ENCODE measurements around the gene CCND1. TPM values are rescaled to one million over a fixed set of nuclear protein-coding genes. Genes with fewer than 3 reads are reported as not detected.

CCND1 gene
- total RNA-seq, 1 donor from 2014 or later: 17.2 TPM

GRCh38 chr11:69666752-69667536 is 26.0 kb downstream of the CCND1 start:
- H3K4me1 Mint-ChIP-seq: peaks cover 6% of the 10 kb centered on the region
- H3K27ac Mint-ChIP-seq: no peak overlapping the region
- peaks cover 25% of the 10 kb centered on the region for H3K36me3 Mint-ChIP-seq (ENCODE audit: low read depth)
- DNase-seq: no peak
- no peaks in the 10 kb centered on the region for H3K9me3 Mint-ChIP-seq
- no peak overlapping the region for H3K4me3 Mint-ChIP-seq
- no peaks in the 10 kb centered on the region for H3K27me3 Mint-ChIP-seq
- intact Hi-C loops (cut with micrococcal nuclease): no loop called here

- no peaks in the 10 kb centered on the region for H3K9me3 Mint-ChIP-seq
- intact Hi-C loops (cut with micrococcal nuclease): no loop called here
- peaks cover 30% of the 10 kb centered on the region for H3K36me3 Mint-ChIP-seq (ENCODE audit: low read depth)
- H3K4me1 Mint-ChIP-seq: peaks cover 7% of the 10 kb centered on the region
- H3K27me3 Mint-ChIP-seq: no peaks in the 10 kb centered on the region
- H3K27ac Mint-ChIP-seq: no peak overlapping the region
- H3K4me3 Mint-ChIP-seq: no peak overlapping the region
- DNase-seq: no peak
Measured at GRCh38 chr11:69667619-69668604, 27.0 kb downstream of the CCND1 start.

GRCh38 chr11:69669486-69669885 is 28.5 kb downstream of the CCND1 start:
- no peak overlapping the region for H3K4me3 Mint-ChIP-seq
- no peak for DNase-seq
- H3K27me3 Mint-ChIP-seq: no peaks in the 10 kb centered on the region
- peaks cover 19% of the 10 kb centered on the region for H3K4me1 Mint-ChIP-seq
- H3K9me3 Mint-ChIP-seq: no peaks in the 10 kb centered on the region
- H3K27ac Mint-ChIP-seq: no peak overlapping the region
- peaks cover 28% of the 10 kb centered on the region for H3K36me3 Mint-ChIP-seq (ENCODE audit: low read depth)
- intact Hi-C loops (cut with micrococcal nuclease): no loop called here

GRCh38 chr11:69670158-69670845 is 29.3 kb downstream of the CCND1 start:
- Mint-ChIP-seq H3K9me3 (no peaks in the 10 kb centered on the region), H3K4me3 (no peak overlapping the region), H3K36me3 (ENCODE audit: low read depth) (peaks cover 24% of the 10 kb centered on the region), H3K4me1 (peaks cover 20% of the 10 kb centered on the region), H3K27ac (no peak overlapping the region), H3K27me3 (no peaks in the 10 kb centered on the region)
- intact Hi-C loops (cut with micrococcal nuclease): no loop called here
- DNase-seq: peak; percentile 88

GRCh38 chr11:69671734-69672465 is 30.9 kb downstream of the CCND1 start:
- Mint-ChIP-seq H3K27ac (no peak overlapping the region), H3K9me3 (no peaks in the 10 kb centered on the region), H3K4me3 (no peak overlapping the region), H3K27me3 (no peaks in the 10 kb centered on the region), H3K36me3 (ENCODE audit: low read depth) (peaks cover 24% of the 10 kb centered on the region), H3K4me1 (peaks cover 21% of the 10 kb centered on the region)
- DNase-seq: no peak
- intact Hi-C loops (cut with micrococcal nuclease): no loop called here

- Mint-ChIP-seq H3K9me3 (no peaks in the 10 kb centered on the region), H3K27ac (peak overlapping the region; percentile 85), H3K4me1 (peaks cover 21% of the 10 kb centered on the region), H3K27me3 (peaks cover 5% of the 10 kb centered on the region), H3K36me3 (ENCODE audit: low read depth) (peaks cover 18% of the 10 kb centered on the region), H3K4me3 (peak overlapping the region; percentile 96)
- intact Hi-C loops (cut with micrococcal nuclease): no loop called here
- DNase-seq: no peak
Measured at GRCh38 chr11:69674267-69674885, 33.4 kb downstream of the CCND1 start.

GRCh38 chr11:69674886-69675714 is 34.1 kb downstream of the CCND1 start, which contains the start of gene LTO1:
Gene LTO1 (minus strand): TSS chr11:69675353. CDS start chr11:69675239, 114 bp downstream.
- Mint-ChIP-seq H3K4me3 (peak within 1 kb of the TSS; percentile 96), H3K9me3 (no peaks in the 10 kb centered on the region), H3K27ac (peak within 1 kb of the TSS; percentile 92), H3K27me3 (peaks cover 5% of the 10 kb centered on the region), H3K36me3 (ENCODE audit: low read depth) (peaks cover 15% of the 10 kb centered on the region), H3K4me1 (peaks cover 20% of the 10 kb centered on the region)
- DNase-seq: peak; percentile 98
- intact Hi-C loops (cut with micrococcal nuclease): loop anchor here (1.0 kb wide), 3 partner anchors 529 to 627 kb away; partner anchors contain the start of genes PPFIA1 and TPCN2

GRCh38 chr11:69677749-69678148 is 36.8 kb downstream of the CCND1 start:
- DNase-seq: no peak
- intact Hi-C loops (cut with micrococcal nuclease): no loop called here
- Mint-ChIP-seq H3K4me3 (no peak overlapping the region), H3K4me1 (peaks cover 15% of the 10 kb centered on the region), H3K27ac (no peak overlapping the region), H3K27me3 (peaks cover 8% of the 10 kb centered on the region), H3K9me3 (no peaks in the 10 kb centered on the region), H3K36me3 (ENCODE audit: low read depth) (peaks cover 3% of the 10 kb centered on the region)

GRCh38 chr11:69680688-69681087 is 39.7 kb downstream of the CCND1 start:
- H3K4me1 Mint-ChIP-seq: peaks cover 2% of the 10 kb centered on the region
- H3K36me3 Mint-ChIP-seq (ENCODE audit: low read depth): no peaks in the 10 kb centered on the region
- H3K4me3 Mint-ChIP-seq: no peak overlapping the region
- peaks cover 8% of the 10 kb centered on the region for H3K27me3 Mint-ChIP-seq
- H3K27ac Mint-ChIP-seq: no peak overlapping the region
- intact Hi-C loops (cut with micrococcal nuclease): no loop called here
- no peaks in the 10 kb centered on the region for H3K9me3 Mint-ChIP-seq
- DNase-seq: no peak

- Mint-ChIP-seq H3K27me3 (peaks cover 12% of the 10 kb centered on the region), H3K9me3 (no peaks in the 10 kb centered on the region), H3K36me3 (ENCODE audit: low read depth) (no peaks in the 10 kb centered on the region), H3K4me1 (peaks cover 4% of the 10 kb centered on the region), H3K4me3 (no peak overlapping the region), H3K27ac (no peak overlapping the region)
- DNase-seq: no peak
- intact Hi-C loops (cut with micrococcal nuclease): no loop called here
Measured at GRCh38 chr11:69682221-69682620, 41.3 kb downstream of the CCND1 start.

- Mint-ChIP-seq H3K4me3 (no peak overlapping the region), H3K36me3 (ENCODE audit: low read depth) (no peaks in the 10 kb centered on the region), H3K9me3 (no peaks in the 10 kb centered on the region), H3K27ac (no peak overlapping the region), H3K27me3 (peaks cover 16% of the 10 kb centered on the region), H3K4me1 (peaks cover 4% of the 10 kb centered on the region)
- no peak for DNase-seq
- intact Hi-C loops (cut with micrococcal nuclease): no loop called here
Measured at GRCh38 chr11:69682681-69683326, 41.8 kb downstream of the CCND1 start.
